Activated CD4-positive, alpha-beta T cell treated with anti-CD3 and anti-CD28 coated beads, Interleukin-2, amount 10 ng/mL, durations not matched to agents 24 days and 14 days (primary cell): ENCODE measurements around the gene ALDH3B1. TPM values are rescaled to one million over a fixed set of nuclear protein-coding genes. Genes with fewer than 3 reads are reported as not detected.
"Not testable (repeated sequence)": the region's sequence is repeated elsewhere in the genome, so short reads cannot be mapped to it uniquely, and the experiment has no call there.

ENCODE experiments used
- DNase-seq: peaks from one replicate; pipeline ENCODE4 v3.0.0; 2022
- H3K27ac Mint-ChIP-seq: one replicate; pipeline ENCODE4 v1.8.0; 2022; ENCODE audit warnings: mild to moderate bottlenecking, mixed read lengths
- H3K27me3 Mint-ChIP-seq: one replicate; pipeline ENCODE4 v1.8.0; 2022; ENCODE audit warnings: mixed read lengths
- H3K36me3 Mint-ChIP-seq: one replicate; pipeline ENCODE4 v1.8.0; 2022; ENCODE audit warnings: low read depth, mild to moderate bottlenecking, mixed read lengths
- H3K4me1 Mint-ChIP-seq: one replicate; pipeline ENCODE4 v1.8.0; 2021; ENCODE audit warnings: mixed read lengths
- H3K4me3 Mint-ChIP-seq: one replicate; pipeline ENCODE4 v1.8.0; 2022; ENCODE audit warnings: mild to moderate bottlenecking, moderate library complexity, mixed read lengths
- H3K9me3 Mint-ChIP-seq: one replicate; pipeline ENCODE4 v1.8.0; 2021; ENCODE audit warnings: mixed read lengths
- intact Hi-C: fragments of 100-400 bp; cut with micrococcal nuclease; formaldehyde crosslinking; loops from one replicate; pipeline ENCODE4 v1.15.1; 2023
- total RNA-seq: library from RNA; stranded (reverse); gene quantifications from 2 replicates; pipeline ENCODE4 v1.2.3, GENCODE V29; 2022

ALDH3B1 gene
- total RNA-seq: not detected in 2 replicates

- Mint-ChIP-seq H3K4me1 (peaks cover 5% of the 10 kb centered on the region), H3K4me3 (no peak within 1 kb of the TSS), H3K9me3 (no peaks in the 10 kb centered on the region), H3K27me3 (no peaks in the 10 kb centered on the region), H3K36me3 (no peaks in the 10 kb centered on the region), H3K27ac (no peak within 1 kb of the TSS)
- intact Hi-C loops: no loop called here
- DNase-seq: no peak
These were observed at the start of gene ALDH3B1 for GRCh38 chr11:68010090-68011041. Gene ALDH3B1 (plus strand): TSS chr11:68010327. CDS start chr11:68015298, 4,971 bp downstream.

DNA sequence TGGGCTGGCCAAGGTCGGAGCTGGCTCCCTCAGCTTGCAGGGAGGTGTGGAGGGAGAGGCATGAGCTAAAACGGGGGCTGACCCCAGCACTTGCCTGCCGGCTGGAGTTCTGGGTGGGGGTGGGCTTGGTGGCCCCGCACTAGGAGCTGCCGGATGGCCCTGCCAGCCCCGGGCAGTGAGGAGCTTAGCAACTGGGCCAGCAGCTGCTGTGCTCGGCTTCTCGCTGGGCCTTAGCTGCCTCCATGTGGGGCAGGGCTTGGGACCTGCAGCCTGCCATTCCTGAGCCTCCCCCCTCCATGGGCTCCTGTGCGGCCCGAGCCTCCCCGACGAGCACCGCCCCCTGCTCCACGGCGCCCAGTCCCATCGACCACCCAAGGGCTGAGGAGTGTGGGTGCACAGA, 46.9 kb upstream of the ALDH3B1 start:
- intact Hi-C loops, H3K36me3 Mint-ChIP-seq, H3K9me3 Mint-ChIP-seq, DNase-seq, H3K4me3 Mint-ChIP-seq, H3K27ac Mint-ChIP-seq, H3K4me1 Mint-ChIP-seq: not testable (repeated sequence)
- H3K27me3 Mint-ChIP-seq: peaks cover 19% of the 10 kb centered on the region

DNA sequence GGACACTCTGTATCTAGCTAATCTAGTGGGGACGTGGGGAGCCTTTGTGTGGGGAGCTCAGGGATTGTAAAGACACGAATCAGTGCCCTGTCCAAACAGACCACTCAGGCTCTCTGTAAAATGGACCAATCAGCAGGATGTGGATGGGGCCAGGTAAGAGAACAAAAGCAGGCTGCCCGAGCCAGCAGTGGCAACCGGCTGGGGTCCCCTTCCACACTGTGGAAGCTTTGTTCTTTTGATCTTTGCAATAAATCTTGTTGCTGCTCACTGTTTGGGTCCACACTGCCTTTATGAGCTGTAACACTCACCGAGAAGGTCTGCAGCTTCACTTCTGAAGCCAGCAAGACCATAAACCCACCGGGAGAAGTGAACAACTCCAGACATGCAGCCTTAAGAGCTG, 46.2 kb upstream of the ALDH3B1 start:
- intact Hi-C loops, H3K36me3 Mint-ChIP-seq: not testable (repeated sequence)

GRCh38 chr11:67964746-67965145, 45.4 kb upstream of the ALDH3B1 start:
- H3K27ac Mint-ChIP-seq, DNase-seq, H3K4me3 Mint-ChIP-seq, H3K4me1 Mint-ChIP-seq, intact Hi-C loops, H3K9me3 Mint-ChIP-seq, H3K36me3 Mint-ChIP-seq: not testable (repeated sequence)
- H3K27me3 Mint-ChIP-seq: peaks cover 15% of the 10 kb centered on the region

More for the DNA sequence above, 46.2 kb upstream of the ALDH3B1 start:
- not testable (repeated sequence) for H3K27ac Mint-ChIP-seq, DNase-seq, H3K9me3 Mint-ChIP-seq, H3K4me3 Mint-ChIP-seq, H3K4me1 Mint-ChIP-seq
- peaks cover 17% of the 10 kb centered on the region for H3K27me3 Mint-ChIP-seq

DNA sequence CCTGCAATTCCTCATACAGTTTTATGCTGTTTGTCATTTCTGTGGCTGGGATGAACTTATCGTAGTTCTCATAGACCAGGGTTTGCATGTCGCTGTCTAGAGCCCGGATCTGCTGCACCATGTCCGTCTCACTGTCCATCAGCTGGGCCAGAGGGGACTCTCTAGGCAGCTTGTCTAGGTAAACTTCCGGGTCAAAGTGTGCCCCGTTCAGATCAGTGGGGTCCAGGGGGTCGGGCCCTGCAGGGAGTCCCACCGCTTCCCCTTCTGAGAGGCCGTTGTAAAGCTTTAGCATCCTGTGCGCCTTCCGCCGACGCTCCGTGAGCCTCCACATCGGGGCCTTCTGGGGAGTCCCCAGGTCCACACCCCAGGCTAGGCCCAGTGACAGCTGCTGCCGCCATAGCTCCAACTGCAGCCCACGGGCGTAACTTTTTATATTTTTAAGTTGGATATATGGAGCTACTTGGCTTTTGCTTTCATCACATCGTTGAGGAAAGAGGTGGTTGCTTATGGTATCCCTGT, 44.2 kb upstream of the ALDH3B1 start:
- H3K9me3 Mint-ChIP-seq, DNase-seq, H3K27me3 Mint-ChIP-seq, intact Hi-C loops, H3K36me3 Mint-ChIP-seq, H3K27ac Mint-ChIP-seq, H3K4me1 Mint-ChIP-seq, H3K4me3 Mint-ChIP-seq: not testable (repeated sequence)

- H3K27me3 Mint-ChIP-seq, H3K4me3 Mint-ChIP-seq, intact Hi-C loops, H3K36me3 Mint-ChIP-seq, H3K4me1 Mint-ChIP-seq, H3K27ac Mint-ChIP-seq, DNase-seq, H3K9me3 Mint-ChIP-seq: not testable (repeated sequence)
These were observed 35.4 kb upstream of the ALDH3B1 start for GRCh38 chr11:67974746-67975145.

- H3K27ac Mint-ChIP-seq, H3K9me3 Mint-ChIP-seq, H3K4me3 Mint-ChIP-seq, H3K36me3 Mint-ChIP-seq, intact Hi-C loops, H3K27me3 Mint-ChIP-seq, H3K4me1 Mint-ChIP-seq, DNase-seq: not testable (repeated sequence)
These were observed 31.2 kb upstream of the ALDH3B1 start for GRCh38 chr11:67978766-67979418.

GRCh38 chr11:67981226-67981625, 28.9 kb upstream of the ALDH3B1 start:
- H3K4me3 Mint-ChIP-seq, H3K27ac Mint-ChIP-seq, H3K27me3 Mint-ChIP-seq, H3K36me3 Mint-ChIP-seq, H3K4me1 Mint-ChIP-seq, H3K9me3 Mint-ChIP-seq, DNase-seq, intact Hi-C loops: not testable (repeated sequence)

GRCh38 chr11:67982255-67982857, 27.8 kb upstream of the ALDH3B1 start:
- H3K4me3 Mint-ChIP-seq, DNase-seq, intact Hi-C loops, H3K4me1 Mint-ChIP-seq, H3K27me3 Mint-ChIP-seq, H3K36me3 Mint-ChIP-seq, H3K9me3 Mint-ChIP-seq, H3K27ac Mint-ChIP-seq: not testable (repeated sequence)

DNA sequence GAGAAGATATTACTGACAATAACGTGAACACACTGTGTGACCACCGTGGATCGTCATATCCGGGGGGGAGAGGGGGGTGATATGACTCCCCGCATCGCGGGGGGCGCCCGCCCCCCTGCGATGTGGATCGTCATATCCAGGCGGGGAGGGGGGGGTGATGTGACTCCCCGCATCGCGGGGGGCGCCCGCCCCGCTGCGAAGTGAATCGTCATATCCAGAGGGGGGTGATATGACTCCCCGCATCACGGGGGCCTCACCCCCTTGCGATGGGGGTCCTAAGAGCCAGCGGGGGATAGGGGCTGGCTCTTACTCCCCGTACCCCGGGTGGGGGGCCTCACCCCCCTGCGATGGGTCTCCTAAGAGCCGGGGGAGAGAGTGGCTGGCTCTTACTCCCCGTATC, 26.2 kb upstream of the ALDH3B1 start:
- no peak for DNase-seq
- Mint-ChIP-seq H3K27ac (no peak overlapping the region), H3K36me3 (no peaks in the 10 kb centered on the region), H3K27me3 (no peaks in the 10 kb centered on the region), H3K4me3 (no peak overlapping the region), H3K9me3 (no peaks in the 10 kb centered on the region), H3K4me1 (no peaks in the 10 kb centered on the region)
- intact Hi-C loops: no loop called here

GRCh38 chr11:67985302-67985701, 24.8 kb upstream of the ALDH3B1 start:
- DNase-seq, intact Hi-C loops, H3K27me3 Mint-ChIP-seq, H3K9me3 Mint-ChIP-seq, H3K36me3 Mint-ChIP-seq, H3K4me1 Mint-ChIP-seq, H3K4me3 Mint-ChIP-seq, H3K27ac Mint-ChIP-seq: not testable (repeated sequence)

DNA sequence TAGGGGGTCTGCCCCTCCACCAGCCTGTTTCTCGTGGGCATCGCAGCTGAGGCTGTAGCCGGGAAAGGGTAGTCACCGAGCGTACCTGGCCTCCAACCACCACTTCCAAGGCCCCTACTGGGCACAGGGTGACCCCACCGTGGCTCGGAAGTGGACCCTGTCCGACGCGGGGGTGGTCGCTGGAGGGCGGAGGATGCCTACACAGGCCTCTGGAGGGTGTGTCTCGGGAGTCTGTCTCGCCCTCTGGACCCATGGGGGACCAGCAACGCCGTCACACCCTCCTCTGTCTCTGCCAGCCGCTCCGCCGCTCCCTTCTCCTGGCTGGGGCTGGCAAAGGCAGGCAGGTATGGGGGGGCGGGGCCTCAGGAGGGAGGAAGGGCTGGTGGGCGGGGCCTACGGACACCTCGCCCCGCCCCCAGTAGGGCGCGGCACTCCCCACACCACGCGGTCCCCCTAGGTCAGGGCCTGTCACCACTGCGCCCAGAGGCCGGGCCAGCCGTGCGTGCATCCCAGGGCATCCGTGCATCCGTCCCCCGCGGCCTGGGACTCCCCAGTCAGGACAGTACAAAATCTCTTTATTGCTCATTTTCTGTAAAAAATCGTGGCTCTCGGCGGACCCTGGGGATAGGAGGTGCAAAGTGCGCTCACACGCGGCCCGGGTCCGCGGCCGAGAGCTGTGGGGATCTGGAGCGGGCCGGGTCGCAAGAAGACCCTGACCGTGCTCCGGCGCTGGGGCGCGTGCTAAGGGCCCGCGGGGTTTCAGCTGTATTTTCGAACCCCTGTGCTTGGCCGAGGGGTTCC, 19.4 kb upstream of the ALDH3B1 start:
- DNase-seq, H3K36me3 Mint-ChIP-seq, H3K9me3 Mint-ChIP-seq, H3K4me1 Mint-ChIP-seq, intact Hi-C loops, H3K4me3 Mint-ChIP-seq, H3K27me3 Mint-ChIP-seq: not testable (repeated sequence)
- H3K27ac Mint-ChIP-seq: peak overlapping the region; percentile 51

GRCh38 chr11:67991347-67992121, 18.6 kb upstream of the ALDH3B1 start:
- H3K4me3 Mint-ChIP-seq, H3K9me3 Mint-ChIP-seq, H3K27ac Mint-ChIP-seq, H3K36me3 Mint-ChIP-seq, intact Hi-C loops, H3K27me3 Mint-ChIP-seq, DNase-seq, H3K4me1 Mint-ChIP-seq: not testable (repeated sequence)
